Measurements from ENCODE around the gene SPRR3. TPM values are rescaled to one million over a fixed set of nuclear protein-coding genes. Genes with fewer than 3 reads are reported as not detected.
"Not testable (repeated sequence)": the region's sequence is repeated elsewhere in the genome, so short reads cannot be mapped to it uniquely, and the experiment has no call there.

The SPRR3 gene
- polyA plus RNA-seq, 1 donor = not detected

DNA sequence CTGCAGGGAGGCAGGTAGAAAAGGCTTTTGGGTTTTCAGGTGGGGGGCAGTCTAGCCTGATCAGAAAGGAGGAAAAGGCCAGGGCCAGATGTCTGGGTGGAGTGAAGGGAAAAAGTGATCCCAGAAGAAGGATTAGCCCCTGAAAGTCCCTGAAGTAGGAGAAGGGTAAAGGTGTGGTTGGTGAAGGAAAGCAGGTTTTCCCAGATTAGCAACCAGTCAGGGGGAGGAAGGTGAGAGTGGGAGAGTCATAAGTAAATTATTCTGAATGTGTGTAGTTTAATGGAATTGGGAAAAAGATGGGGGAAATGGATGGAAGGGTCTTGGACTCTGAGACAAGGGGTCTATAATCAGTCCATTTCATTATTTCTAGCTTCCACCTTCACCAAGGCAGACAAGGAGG, 18.3 kb upstream of the SPRR3 start:
- DNase-seq (ENCODE audit: low read depth) = no peak

DNA sequence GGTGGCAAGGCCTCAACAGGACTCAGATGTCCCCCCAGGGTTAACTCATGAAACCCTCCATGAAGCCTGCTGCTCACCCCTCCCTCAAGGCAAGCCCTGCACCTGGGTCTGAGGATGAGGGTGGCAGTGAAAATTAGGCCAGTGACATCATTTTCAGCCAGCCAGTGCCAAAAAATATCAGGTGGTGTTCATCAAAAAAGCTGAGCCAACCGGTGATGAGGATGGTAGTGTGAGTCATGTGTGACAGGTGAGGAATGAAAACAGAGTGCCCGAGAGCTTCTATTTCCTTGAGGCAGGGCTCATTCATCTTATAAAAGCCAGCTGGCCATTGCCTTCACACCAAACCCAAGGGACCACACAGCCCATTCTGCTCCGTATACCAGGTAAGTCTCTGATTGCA, 17.8 kb upstream of the SPRR3 start, which contains the start of gene SPRR1A:
Gene SPRR1A (plus strand): TSS at position 339 of the 400 bp plus-strand sequence. CDS start 1,150 bp downstream, outside the sequence.
- DNase-seq (ENCODE audit: low read depth) = no peak

DNA sequence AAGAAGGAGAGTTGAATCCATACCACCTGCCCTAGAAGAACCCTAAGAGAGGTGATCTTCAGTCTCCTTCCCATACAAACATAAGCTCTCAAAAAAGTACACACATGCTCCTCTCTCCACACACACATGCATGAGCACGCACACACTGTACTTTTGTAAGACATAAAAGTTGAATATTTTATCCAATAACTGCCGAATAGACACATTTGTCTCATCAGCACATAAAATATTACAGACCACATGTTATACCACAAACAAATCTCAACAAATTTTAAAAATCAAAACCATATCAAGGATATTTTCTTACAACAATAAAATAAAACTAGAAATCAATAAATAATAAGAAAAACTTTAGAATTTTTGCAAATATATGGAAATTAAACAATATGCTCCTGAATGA, 15.0 kb upstream of the SPRR3 start:
- DNase-seq (ENCODE audit: low read depth) = no peak

DNA sequence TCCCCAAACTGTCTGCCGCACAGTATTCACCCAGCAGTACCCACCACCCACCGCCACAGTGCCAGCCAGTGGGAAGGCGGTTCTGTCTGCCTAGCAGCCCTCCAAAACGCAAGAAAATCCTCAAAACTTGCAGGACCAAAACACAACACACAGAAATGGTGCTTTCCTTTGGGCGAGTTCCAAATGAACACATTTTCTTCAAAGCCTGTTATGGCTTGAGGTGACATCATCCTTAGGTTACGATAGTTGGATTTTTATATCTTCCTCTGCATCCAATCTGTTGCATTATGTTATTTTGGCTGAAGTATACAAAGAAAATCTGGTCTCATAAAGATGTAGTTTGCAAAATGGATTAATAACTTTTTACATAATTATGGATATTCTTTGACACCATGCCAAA, 8.4 kb upstream of the SPRR3 start:
- DNase-seq (ENCODE audit: low read depth) = no peak

- DNase-seq (ENCODE audit: low read depth) = no peak
Observed at GRCh38 chr1:152995842-152996241, 5.7 kb upstream of the SPRR3 start.

GRCh38 chr1:152996633-152997400, 4.7 kb upstream of the SPRR3 start:
- no peak for DNase-seq (ENCODE audit: low read depth)

DNA sequence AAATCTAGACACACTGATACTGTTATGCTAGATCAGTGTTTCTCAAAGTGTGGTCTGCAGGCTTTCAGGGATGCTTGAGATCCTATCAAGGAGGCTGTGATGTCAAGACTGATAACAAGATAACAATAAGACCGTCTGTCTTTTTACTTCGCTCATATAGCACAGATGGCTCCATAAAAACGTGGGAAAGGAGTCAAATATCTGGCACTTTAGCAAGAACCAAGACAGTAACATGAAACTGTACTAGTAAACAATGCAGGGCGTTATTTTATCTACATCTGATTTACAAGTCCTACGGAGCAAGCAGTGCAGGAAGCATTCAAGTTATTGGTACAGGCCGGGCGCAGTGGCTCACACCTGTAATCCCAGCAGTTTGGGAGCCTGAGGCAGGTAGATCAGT, 3.6 kb upstream of the SPRR3 start:
- no peak for DNase-seq (ENCODE audit: low read depth)

DNA sequence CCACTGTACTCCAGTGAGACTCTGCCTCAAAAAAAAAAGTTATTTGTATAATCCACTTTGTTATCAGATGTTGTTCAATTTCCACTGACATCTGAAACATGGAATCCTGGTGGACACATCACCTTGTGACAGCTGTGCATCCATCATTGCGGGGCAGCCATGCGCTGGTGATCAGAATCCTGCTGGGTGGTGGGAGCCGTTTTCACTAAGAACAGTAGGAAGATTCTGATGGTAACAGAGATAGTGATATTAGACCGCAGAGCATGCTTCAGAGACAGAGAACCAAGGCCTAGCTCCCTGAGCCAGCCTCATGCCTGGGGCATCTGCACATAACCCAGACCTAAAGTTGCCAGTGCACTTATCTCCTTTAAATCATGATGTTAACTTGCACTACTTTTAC, 3.1 kb upstream of the SPRR3 start:
- DNase-seq (ENCODE audit: low read depth) = no peak

- DNase-seq (ENCODE audit: low read depth) = no peak
Observed at GRCh38 chr1:152999818-153000217, 1.7 kb upstream of the SPRR3 start.

- no peak for DNase-seq (ENCODE audit: low read depth)
Observed at GRCh38 chr1:153000294-153000693, 1.3 kb upstream of the SPRR3 start.

DNA sequence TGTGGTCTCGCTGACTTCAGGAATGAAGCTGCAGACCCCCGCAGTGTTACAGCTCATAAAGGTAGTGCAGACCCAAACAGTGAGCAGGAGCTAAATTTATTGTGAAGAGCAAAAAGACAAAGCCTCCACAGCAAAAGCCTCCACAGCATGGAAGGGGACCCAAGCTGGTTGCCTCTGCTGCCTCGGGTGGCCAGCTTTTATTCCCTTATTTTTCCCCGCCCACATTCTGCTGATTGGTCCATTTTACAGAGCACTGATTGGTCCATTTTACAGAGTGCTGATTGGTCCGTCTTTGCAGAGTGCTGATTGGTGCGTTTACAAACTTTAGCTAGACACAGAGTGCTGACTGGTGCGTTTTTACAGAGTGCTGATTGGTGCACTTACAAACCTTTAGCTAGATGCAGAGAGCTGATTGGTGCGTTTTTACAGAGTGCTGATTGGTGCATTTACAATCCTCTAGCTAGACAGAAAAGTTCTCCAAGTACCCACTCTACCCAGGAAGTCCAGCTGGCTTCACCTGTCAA, 9.7 kb downstream of the SPRR3 start:
- DNase-seq (ENCODE audit: low read depth) = not testable (repeated sequence)

GRCh38 chr1:153021829-153022228, 20.3 kb downstream of the SPRR3 start:
- not testable (repeated sequence) for DNase-seq (ENCODE audit: low read depth)

DNA sequence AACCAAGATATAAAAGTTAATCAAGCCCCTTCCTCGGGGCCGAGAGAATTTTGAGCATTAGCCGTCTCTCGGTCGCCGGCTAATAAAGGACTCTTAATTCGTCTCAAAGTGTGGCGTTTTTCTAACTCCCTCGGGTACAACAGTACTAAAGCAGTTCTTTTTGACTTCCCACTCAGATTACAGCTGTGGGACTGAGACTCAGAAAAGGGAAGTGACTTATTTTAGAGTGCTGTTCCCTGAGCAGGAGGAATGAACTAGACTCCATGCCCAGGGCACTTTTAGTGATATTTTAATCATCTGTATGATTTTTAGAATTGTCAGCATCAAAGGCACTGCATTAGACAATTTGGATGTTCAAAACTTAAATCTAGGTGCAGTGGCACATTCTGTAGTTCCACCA, 20.8 kb downstream of the SPRR3 start:
- not testable (repeated sequence) for DNase-seq (ENCODE audit: low read depth)

GRCh38 chr1:153023109-153023508, 21.6 kb downstream of the SPRR3 start:
- DNase-seq (ENCODE audit: low read depth) = no peak

DNA sequence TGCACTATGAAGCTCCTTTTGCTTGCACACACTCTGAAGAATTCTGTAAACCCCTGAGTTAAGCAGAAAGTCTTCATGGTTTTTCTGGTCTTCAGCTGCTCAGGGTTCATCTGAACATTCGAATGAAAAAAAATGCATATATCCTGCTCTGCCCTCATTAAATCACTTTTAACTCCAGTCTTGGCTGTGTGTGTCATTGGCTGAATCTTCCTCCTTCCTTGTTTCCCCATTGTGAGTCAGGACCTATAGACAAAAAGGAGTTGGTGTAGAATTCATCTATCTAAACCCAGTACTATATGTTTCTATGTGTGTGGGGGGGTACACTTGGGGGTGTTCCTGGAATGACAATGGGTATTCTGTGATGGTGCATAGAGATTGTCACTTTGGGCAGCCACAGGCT, 22.9 kb downstream of the SPRR3 start:
- no peak for DNase-seq (ENCODE audit: low read depth)

GRCh38 chr1:153025797-153026196, 24.2 kb downstream of the SPRR3 start:
- no peak for DNase-seq (ENCODE audit: low read depth)

- DNase-seq (ENCODE audit: low read depth) = no peak
Observed at GRCh38 chr1:153028766-153029165, 27.2 kb downstream of the SPRR3 start.

DNA sequence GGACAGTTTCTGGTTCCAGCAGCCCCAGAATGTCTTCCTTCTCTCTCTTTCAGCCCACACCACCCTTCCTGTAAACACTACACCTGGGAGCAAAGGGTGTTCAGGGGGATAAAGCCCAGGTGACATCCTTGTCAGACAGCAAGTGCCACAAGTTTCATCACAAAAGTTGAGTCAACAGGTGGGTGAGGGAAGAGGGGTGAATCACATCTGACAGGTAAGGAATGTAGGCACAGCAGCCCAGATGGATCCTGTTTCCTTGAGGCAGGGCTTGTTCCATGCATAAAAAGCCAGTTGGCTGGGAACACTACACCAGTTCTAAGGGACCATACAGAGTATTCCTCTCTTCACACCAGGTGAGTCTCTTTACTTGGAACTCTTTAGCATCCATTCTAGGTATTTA, 29.3 kb downstream of the SPRR3 start, which contains the start of gene SPRR1B:
Gene SPRR1B (plus strand): TSS at position 309 of the 400 bp plus-strand sequence. CDS start 1,143 bp downstream, outside the sequence.
- DNase-seq (ENCODE audit: low read depth) = no peak

GRCh38 chr1:153032073-153032472, 30.5 kb downstream of the SPRR3 start:
- DNase-seq (ENCODE audit: low read depth) = no peak

- DNase-seq (ENCODE audit: low read depth) = no peak
Observed at GRCh38 chr1:153032677-153033308, 31.2 kb downstream of the SPRR3 start.

GRCh38 chr1:153035211-153035610, 33.7 kb downstream of the SPRR3 start:
- DNase-seq (ENCODE audit: low read depth) = no peak

- DNase-seq (ENCODE audit: low read depth) = no peak
Observed at GRCh38 chr1:153040950-153041631, 39.5 kb downstream of the SPRR3 start, which contains the start of gene SPRR2D. Gene SPRR2D, minus strand, starts transcription at chr1:153041120. Its CDS starts 774 bp downstream, at chr1:153040346.
